ENCODE data around the gene KCNN3.

KCNN3 gene

DNA sequence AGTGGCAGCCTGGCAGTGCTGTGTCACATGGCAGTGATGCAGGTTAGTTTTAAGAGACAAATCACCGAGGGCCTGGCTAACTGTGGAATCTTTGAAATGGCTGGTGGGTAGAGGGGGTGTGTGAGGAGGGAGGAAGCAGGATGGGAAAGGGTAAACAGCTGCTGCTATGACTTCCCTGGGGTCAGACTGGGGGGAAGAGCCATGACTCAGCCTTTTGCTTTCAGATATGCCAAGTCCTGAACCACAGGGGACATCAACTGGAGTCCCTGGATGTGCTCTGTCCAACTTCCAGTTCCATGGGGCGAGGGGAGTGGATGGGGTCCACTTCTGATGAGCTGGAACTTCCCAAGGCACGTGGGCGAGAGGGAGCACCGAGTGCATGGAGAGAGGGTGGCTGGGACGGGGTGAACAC, 141.0 kb downstream of the KCNN3 start:
- no peak for DNase-seq (ENCODE audit: low read depth)

DNA sequence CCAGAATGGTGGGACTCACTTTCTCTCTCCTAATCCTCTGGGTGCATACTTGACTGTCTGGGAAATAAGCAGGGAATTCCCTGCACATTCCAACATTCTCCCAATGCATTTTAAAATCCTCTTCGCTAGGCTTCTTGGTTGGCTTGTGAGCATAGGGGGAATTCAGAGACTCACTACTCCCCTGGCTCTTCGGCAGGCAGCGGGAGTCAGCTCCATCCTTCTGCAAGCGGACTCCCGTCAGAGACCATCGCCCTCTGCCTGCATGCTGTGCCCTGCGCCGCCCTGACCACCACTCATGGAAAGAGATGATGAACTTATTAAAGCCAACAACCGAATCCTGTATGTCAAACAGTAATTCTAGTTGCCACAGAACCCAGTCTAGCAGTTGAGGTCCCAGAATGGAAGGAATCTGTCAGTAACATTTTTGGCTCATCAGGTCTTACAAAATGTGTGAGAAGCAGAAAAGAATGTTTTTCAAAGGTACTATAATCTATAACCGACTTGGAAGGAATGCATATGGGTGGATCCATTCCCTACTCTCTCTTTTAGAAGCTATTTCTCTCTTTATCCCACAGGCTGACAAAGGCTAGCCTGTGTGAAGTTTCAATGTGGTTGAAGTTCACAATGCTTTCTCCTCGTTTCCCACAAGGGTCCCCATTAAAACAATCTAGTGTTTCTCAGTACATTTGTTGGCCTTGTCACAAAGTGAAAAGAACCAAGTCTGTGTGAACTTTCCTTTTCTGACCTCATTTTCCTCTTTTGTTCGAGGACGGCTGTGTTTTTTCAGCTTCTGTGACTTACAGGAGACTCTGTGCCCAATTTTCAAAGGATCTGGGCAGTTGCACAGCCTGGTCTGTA, 143.0 kb downstream of the KCNN3 start:
- no peak for DNase-seq (ENCODE audit: low read depth)

DNA sequence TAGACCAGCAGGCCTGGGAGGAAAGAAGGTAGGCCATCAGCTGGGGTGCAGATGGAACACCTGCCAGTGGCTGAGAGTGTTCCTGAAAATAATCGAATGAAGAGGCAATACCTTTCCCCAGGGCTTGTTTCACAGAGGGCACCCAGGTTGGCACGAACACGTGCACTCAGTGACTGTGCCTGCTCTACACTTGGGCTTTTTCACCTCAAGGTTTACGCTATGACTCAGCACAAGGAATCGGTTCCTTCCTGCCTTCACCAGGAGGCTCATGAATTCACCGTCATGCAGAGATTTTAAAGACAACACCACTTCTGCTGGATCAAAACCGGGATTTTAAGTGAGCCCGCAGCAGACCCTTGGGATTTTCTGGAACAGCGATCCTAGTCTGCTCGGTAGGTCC, 143.6 kb downstream of the KCNN3 start:
- DNase-seq (ENCODE audit: low read depth), result no peak

DNA sequence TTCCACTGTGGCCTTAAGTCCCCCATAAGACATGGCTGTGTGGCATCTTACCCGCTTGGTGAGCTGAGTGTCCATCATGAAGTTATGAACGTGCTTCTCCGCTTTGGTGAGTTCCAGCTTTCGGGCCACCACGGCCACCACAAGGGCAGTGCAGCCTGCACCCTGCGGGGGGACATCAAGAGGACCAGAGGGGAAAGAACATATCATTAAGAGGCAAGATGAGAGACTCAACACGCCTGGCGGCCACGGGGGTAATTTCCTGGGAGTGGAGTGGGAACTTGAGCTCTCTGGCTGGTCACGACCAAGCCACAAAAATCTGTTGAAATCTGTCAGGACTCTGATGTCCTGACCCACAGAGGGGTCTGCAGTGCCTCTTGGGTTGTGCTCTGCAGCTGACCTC, 144.2 kb downstream of the KCNN3 start:
- DNase-seq (ENCODE audit: low read depth), result no peak

DNA sequence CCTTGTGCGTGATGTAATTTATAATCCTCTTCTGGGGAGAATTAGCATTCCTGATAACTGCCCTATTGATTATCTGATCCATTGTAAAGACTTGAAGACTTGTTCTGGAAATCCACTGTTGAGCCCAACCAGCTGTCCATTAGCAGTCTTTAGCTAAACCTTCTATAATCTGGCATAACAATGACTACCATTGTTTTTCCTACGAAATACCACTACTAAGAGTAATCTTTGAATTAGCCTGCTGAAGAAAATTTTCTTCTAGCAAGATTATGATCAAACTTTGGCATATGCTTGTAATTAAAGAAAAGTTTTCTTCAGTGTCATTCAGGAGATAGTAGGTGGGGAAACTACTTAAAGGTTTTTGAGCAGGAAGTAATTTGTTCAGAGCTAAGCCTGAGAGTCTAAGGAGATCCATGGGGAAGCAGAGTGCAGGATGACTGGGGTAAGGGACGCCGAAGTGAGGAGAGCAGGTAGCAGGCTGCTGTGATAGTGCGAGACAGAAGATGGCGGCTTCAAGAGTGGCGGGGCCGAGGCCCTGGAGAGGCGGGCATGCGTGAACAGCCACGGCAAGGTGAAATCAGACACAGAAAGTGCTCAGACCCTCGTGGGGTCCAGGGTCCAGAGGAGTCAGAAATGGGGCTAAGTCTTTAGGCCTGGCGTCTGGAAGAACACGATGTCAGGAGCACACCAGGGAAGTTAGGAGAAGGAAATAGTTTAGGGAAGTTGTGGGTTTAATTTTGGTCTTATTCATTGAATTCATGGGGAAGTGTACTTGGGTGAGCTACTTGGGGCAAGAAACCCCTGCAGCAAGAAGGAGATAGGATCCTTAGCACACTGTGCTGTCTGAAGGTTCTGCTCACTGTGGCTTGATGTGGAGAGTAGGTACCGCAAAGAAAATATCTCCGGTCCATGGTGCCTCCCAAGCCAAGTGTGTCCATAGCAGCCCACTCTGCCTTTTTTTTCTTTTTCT, 149.5 kb downstream of the KCNN3 start:
- DNase-seq (ENCODE audit: low read depth), result no peak

DNA sequence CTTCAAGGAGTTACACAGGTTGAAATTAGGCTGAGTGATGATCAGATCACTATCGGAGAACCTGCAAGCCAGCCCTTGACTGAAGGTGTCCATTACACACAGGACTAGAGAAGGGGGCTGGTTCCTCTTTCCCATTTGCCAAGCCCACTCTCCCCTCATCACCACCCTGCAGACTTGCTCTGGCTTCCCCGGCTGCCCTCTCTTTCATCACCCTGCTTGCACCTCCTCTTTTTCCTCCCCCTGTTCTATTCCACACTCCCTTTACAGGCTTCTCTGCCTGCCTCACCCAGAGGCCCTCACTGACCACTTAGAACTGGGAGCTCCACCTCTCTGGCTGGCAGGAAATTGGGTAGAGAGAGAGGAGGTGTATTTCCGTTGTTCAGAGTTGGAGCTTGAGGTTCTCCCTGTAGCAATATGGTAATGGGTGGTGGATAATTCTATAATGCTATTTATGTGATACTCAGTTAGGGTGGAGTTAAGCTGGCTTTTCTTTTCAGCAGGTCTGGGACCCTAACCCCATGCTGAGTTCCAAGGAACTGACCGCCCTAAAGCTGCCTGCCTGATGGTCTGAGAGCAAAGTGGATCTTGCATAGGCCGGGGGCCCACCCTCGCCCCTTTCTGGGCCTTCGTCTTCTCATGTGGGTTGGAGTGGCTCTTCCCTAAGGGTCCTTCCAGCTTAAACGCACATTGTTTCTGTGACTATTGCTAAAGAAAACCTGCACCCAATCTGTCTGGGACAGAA, 150.3 kb downstream of the KCNN3 start:
- no peak for DNase-seq (ENCODE audit: low read depth)

DNA sequence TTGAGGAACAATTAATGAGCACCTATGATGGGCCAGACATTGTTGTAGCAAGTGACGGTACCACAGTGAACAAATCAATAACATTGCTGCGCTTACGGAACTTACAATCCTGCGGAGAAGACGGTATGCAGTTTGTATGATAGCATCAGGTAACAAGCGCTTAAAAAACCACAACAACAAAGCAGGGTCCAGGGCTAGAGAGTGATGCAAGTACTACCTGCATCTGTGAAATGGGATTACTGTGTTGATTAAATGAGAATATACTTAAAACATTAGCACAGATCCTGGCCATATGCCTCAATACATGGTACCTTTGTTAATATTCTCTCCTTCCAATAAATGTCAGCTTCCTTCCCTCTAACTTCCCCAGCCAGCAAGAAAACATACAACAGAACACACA, 151.5 kb downstream of the KCNN3 start:
- DNase-seq (ENCODE audit: low read depth), result no peak

DNA sequence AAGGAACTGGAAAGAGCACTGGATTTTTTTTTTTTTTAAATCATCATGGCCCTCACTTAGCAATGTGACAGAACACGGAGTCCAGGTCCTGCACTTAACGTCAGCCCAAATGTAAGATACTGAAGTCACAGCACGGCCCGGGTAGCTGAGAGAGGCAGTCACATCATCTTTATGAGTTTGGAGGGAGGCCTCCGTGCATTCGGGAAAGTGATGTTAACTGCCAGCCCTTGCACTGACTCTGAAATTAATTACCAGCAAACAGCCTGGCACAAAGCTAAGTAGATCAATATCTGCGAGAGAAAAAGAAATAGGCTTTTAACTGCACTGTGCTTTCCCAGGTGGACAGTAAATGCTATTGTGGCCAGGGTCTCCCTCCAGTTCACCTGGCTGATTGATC, 152.6 kb downstream of the KCNN3 start:
- no peak for DNase-seq (ENCODE audit: low read depth)

DNA sequence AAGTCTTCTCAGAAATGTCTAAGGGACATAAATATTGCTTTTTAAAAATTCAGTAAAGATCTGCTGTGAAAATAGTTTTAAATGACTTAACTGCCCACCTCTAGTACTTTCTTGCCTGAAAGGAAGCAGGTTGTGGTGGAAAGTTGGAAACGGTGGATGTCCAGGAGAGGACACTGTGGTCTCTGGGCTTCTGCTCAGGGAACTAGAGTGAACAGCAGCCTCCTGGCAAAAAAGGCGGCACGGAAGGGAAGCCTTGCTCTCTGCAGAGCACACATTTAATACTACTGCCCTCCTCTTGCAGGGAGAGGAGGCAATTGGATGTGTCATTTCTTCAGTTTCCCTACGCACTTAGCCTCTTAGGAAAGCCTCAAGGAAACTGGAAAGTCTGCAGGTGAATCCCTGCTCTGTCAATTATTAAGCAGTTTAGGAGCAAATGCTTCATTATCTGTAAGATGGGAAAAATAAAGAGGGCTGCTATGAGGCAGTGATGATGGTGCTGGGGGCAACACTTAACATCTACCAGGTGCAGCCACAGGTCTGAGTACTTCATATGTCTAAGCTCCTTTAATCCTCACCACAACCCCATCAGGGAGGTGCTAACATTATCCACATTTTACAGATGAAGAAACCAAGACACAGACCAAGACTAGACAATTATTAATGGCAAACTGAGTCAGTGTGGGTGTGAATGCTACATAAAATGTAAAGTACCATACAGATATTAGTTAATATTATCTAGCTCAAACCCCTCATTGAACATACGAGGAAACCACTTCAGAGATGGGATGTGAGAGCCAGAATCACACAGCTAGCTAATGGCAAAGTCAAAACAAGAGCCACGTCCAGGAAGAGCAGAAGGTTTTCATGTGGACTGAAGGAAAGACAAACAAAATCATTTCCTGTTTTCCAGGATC, 153.2 kb downstream of the KCNN3 start:
- DNase-seq (ENCODE audit: low read depth), result no peak

DNA sequence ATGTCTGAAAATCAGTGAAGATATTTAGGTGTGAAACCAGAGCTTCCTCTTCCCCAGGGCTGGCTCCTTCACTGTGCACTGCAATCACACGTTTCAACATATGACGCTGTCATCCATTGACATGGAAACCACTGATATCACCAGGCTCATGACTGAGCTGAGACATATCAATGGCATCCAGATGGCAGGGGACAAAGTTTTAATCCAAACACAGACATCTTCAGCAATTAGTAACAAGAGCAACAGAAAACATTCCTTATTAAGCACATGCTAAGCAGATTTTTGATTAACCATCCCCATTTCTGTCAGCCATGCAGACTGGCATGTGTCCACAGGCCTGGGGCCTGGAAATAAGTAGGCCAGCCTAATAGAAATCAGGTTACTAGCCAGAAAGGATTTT, 154.1 kb downstream of the KCNN3 start:
- peak; percentile 27 for DNase-seq (ENCODE audit: low read depth)

DNA sequence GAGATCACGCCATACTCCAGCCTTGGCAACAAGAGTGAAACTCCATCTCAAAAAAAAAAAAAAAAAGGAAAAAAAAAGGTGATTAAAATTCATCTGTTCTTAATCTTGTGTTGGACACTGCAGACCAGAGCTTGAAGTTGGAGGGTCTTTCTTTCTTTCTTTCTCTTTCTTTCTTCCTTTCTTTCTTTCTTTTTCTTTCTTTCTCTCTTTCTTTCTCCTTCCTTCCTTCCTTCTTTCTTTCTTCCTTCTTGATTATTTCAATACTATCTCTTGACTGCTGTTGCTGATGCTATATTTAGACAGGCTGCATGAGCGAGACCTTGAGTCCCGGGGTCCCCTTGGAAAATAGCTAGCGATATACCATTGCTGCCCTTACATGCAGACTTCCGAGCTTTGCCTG, 154.7 kb downstream of the KCNN3 start:
- DNase-seq (ENCODE audit: low read depth), result no peak

DNA sequence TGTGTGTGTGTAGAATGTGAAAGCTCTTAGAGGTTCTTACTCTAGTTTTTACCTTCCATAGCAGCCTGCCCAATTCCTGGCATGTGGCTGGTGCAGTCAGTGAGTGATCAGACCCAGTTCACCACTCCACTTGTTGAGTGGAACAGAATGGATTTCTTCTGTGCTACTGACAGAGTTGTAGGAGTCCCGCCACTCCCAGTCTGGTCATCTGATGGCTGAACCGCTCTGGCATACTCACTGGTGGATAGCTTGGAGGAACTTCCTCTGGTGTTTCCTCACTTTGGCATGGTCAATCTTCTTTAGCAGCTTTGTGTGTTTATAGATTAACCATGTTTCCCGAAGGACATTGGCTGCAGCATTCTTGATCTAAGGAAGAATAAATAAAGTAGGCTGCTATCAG, 155.4 kb downstream of the KCNN3 start:
- peak; percentile 23 for DNase-seq (ENCODE audit: low read depth)

DNA sequence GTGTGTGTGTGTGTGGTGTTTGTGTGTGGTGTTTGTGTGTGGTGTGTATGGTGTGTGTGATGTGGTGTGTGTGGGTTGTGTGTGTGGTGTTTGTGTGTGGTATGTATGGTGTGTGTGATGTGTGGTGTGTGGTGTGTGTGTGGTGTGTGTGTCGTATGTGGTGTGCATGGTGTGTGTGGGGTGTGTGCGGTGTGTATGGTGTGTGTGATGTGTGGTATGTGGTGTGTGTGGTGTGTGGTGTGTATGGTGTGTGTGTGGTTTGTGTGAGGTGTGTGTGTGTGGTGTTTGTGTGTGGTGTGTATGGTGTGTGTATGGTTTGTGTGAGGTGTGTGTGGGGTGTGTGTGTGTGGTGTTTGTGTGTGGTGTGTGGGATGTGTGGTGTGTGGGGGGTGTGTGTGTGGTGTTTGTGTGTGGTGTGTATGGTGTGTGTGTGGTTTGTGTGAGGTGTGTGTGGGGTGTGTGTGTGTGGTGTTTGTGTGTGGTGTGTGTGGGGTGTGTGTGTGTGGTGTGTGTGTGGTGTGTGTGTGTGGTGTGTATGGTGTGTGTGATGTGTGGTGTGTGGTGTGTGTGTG, 155.9 kb downstream of the KCNN3 start:
- no peak for DNase-seq (ENCODE audit: low read depth)

DNA sequence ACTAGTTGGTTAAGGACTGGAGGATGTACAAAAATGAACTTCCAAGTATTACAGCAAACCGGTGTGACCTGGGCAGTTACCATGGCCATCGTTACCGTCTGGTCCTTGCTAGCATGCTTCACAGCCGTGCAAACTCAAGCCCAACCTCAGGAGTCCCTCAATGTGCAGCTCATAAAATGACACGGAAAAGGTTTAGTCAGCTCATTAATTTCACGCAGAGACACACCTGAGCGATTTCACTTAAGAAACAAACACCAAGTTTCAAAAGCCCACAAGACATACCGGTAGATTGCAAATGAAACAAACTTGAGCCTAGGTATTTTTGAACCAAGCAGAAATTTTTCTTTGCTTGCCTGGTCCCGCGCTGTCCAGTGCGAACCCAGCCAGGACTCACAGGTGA, 157.1 kb downstream of the KCNN3 start:
- no peak for DNase-seq (ENCODE audit: low read depth)

DNA sequence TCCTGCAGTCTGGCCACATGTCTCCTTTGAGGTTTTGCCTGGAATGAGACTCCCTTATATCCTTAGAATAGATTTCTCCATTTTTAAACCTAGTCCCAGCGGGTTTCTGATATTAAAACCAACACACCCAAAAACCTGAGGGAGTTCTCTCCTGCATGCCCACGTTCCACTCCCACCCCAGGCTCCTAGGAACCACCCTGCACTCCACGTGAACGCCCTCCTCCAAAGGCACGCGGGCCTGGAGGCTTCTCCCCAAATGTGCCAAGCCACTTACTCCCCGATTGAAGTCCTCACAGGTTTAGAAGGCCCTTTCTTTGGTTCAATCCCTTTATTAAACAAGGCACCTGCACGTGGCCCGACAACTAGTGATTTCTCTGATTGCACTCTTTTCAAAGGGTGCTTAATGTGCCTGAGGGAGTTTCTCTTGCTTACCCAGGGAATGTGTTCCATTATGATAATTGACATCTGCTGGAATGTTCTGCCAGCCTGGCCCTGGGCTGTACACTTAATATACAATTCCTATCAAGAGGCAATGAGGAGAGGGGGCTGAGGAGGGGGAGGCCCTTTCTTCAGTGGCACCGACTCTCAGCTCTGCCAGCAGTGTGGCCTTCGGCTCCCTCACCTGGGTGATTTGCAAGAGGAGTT, 157.8 kb downstream of the KCNN3 start:
- DNase-seq (ENCODE audit: low read depth), result no peak

DNA sequence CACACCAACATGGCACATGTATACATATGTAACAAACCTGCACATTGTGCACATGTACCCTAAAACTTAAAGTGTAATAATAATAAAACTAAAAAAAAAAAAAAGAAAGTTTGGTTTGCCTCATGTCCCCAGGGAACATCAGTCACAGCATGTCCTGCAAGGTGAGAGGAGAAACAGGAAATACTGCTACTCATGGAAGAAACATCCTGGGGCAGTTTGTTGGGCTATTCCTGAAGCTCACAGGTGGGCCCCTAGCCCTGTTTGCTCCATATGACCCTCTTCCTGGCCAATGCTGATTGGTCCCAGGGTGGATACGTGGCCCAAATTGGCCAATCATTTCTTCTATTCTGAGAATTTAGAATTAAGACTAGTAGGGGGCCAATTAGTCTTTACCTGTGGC, 158.7 kb downstream of the KCNN3 start:
- DNase-seq (ENCODE audit: low read depth), result no peak

DNA sequence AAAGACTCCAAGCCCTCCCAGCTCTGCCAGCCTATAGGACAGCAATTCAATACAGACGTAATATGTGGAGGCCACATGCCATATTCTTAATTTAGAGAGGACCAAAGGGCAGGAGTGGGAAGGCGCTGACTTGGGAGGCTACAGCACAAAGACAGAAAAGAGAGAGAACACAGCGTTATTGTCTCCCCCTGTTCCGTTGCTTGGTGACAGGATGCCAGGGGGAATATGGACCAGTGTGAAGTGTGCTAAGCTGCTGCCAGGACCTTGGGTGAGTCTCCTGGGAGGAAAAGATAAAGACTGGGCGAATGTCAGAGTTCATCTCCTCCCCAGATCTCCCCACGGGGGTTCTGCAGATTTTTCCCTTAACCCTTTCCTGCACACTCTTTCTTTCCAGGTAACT, 160.0 kb downstream of the KCNN3 start:
- DNase-seq (ENCODE audit: low read depth), result no peak

DNA sequence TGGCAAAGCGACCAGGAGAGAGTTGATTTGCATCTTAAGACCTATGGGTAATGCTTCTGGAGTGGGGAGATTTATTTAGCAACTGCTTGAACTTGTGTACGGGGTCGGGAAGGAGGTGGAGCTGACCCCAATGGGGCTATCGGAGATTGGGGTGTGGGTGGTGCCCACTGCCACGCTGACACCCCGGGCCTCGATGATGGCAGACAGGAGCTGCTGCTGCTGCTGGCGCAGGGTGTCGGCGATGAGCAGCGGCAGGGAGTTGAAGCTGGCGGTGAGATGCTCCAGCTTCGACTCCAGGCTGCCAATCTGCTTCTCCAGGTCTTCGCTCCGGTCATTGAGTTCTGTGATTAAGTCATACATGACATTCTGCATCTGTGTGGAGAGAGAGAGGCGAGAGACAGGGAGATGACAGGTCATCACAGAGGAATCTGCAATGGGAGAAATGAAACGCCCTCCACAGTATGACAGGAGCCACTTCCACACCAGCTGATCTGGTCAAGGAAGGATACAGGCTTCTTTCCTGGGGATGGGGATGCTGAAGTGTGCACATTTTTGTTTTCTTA, 162.1 kb downstream of the KCNN3 start:
- DNase-seq (ENCODE audit: low read depth), result no peak

DNA sequence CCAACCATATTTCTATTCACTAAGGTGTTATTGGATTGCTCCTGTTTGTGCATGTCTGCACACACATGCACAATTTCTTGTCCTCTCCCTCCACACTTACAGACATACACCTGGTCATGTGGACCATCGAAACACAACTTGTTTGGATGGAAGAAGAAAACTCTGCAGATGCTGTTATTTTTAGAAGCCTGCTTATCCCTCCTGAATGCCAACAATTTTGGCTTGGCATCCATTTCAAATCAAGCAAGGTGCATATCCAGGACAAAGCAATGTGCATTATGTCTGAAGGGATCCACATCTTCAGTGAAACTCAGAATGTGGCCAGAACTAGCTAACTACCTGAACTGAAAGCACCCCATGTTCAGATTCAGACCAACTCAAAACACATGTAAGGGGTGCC, 163.2 kb downstream of the KCNN3 start:
- DNase-seq (ENCODE audit: low read depth), result no peak

DNA sequence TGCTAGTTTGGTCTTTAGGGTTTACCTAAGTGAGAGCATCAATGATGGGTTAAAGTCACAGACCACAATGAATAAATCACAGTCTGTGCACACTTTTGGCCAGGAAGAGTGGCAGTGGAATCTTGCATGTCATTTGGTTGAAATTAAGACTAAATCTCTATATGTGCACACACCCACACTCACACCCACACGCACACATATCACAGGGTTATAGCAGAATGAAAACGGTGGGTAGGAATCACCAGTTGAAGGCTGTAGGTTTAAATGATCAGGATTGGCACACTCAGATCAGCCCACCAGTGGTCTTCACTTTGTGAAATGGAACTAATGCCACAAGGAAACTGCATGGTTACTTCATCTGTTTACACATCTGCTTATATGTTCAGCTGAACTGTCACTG, 164.5 kb downstream of the KCNN3 start:
- DNase-seq (ENCODE audit: low read depth), result no peak
